ENCODE data around the gene TTLL9.
A peak's percentile ranks its signal among the peaks of the same experiment; 100 is the strongest.

TTLL9 gene

DNA sequence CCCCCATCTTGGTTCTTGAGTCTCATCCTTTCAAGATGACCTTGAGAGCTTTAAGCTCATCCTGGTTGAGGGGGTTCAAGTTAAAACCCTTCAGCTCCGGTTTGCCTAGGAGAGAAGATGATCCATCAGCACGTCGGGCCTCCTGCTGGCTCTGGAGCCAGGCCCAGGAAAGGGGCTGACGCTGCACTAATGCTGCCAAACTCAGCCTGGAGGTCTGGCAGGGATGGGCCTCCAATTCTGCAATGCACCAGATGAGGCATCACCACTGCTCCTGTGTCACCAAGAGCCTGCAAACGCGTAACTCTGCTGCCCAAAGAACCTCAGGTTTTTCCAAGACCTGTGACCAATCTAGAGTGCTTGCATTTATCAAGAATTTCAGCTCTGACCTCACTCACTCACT is 75.4 kb downstream of the TTLL9 start:
- no peak for DNase-seq (ENCODE audit: low read depth)
- no peak overlapping the region for H3K4me3 ChIP-seq (replicated peaks; ENCODE audit: low read depth, low read length)
- TF ChIP-seq, protein P1, sequence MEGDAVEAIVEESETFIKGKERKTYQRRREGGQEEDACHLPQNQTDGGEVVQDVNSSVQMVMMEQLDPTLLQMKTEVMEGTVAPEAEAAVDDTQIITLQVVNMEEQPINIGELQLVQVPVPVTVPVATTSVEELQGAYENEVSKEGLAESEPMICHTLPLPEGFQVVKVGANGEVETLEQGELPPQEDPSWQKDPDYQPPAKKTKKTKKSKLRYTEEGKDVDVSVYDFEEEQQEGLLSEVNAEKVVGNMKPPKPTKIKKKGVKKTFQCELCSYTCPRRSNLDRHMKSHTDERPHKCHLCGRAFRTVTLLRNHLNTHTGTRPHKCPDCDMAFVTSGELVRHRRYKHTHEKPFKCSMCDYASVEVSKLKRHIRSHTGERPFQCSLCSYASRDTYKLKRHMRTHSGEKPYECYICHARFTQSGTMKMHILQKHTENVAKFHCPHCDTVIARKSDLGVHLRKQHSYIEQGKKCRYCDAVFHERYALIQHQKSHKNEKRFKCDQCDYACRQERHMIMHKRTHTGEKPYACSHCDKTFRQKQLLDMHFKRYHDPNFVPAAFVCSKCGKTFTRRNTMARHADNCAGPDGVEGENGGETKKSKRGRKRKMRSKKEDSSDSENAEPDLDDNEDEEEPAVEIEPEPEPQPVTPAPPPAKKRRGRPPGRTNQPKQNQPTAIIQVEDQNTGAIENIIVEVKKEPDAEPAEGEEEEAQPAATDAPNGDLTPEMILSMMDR (IDR thresholded peaks at IDR 0.05; ENCODE audit: low read length, missing control alignments) = no peak

DNA sequence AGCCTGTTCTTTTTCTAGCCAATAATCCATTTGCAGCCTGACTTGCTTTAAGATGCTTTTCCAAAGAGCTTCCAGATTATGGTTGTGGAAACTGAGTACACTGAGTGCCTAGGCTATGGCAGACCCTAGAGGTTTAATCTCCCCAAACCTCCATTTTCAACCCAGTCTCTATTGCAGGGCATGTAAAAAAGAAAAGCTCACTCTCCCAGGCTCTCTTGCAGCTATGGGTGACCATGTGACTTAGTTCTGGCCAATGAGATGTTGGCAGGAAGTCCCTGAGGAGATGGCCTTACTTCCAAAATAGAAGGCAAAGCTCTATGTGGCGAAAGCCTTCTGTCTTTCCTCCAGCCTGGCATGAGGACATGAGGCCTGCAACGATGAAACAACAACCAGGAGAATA is 77.6 kb downstream of the TTLL9 start:
- TF ChIP-seq, protein P1 (IDR thresholded peaks at IDR 0.05; ENCODE audit: low read length, missing control alignments) = no peak
- H3K4me3 ChIP-seq (replicated peaks; ENCODE audit: low read depth, low read length) = no peak overlapping the region
- DNase-seq (ENCODE audit: low read depth) = no peak

DNA sequence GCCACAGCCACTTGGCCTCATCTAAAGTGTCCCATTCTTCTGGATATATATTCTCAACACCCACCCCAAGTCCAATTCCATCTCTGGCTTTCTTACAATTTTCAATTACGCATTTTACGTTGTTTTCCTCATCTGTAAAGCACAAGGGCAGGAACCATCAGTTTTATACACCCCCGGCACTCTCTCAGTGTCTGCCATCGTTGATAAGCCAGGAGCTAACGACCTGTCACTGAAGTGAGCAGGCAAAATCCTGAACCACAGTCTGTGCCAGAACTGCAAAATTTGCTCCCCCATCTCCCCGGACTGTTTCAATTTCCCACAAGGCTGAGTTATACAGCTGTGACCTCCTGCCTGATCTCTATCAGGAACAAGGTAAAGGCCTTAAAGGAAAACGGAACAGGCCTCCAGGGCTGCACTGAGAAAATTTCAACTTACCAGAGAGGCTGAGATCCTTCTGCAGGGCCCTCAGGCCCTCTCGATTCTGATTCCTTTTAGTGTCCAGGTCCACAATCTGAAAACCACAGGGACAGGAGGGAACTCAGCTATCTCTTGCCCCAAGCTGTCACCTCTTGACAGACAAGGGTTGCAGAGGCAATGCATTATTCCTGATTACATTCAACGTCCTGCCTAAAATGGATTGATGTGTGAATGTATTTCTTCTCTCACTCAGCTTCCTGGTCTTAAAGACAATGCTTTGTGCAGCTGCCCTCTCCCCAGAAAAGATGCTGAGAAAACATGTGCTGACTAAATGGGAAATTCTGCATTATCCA is 79.6 kb downstream of the TTLL9 start:
- TF ChIP-seq, protein P1 (IDR thresholded peaks at IDR 0.05; ENCODE audit: low read length, missing control alignments) = no peak
- DNase-seq (ENCODE audit: low read depth) = no peak
- H3K4me3 ChIP-seq (replicated peaks; ENCODE audit: low read depth, low read length) = no peak overlapping the region

DNA sequence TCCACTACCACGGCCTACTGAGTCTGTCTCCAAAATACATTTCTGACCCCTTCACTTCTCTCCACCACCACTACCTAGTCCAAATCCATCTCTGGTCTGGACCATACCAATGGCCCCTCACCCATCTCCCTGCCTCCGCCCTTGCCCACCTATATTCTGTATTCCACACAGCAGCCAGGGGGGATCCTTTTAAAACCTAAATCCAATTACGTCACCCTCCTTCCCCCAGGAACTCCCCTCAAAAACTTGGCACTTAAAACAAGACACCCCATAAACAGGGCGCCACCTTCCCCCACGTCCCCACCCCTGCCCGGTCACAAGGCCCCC is 80.7 kb downstream of the TTLL9 start:
- TF ChIP-seq, protein P1 (IDR thresholded peaks at IDR 0.05; ENCODE audit: low read length, missing control alignments) = no peak
- peak overlapping the region; percentile 94 for H3K4me3 ChIP-seq (replicated peaks; ENCODE audit: low read depth, low read length)
- DNase-seq (ENCODE audit: low read depth) = no peak

DNA sequence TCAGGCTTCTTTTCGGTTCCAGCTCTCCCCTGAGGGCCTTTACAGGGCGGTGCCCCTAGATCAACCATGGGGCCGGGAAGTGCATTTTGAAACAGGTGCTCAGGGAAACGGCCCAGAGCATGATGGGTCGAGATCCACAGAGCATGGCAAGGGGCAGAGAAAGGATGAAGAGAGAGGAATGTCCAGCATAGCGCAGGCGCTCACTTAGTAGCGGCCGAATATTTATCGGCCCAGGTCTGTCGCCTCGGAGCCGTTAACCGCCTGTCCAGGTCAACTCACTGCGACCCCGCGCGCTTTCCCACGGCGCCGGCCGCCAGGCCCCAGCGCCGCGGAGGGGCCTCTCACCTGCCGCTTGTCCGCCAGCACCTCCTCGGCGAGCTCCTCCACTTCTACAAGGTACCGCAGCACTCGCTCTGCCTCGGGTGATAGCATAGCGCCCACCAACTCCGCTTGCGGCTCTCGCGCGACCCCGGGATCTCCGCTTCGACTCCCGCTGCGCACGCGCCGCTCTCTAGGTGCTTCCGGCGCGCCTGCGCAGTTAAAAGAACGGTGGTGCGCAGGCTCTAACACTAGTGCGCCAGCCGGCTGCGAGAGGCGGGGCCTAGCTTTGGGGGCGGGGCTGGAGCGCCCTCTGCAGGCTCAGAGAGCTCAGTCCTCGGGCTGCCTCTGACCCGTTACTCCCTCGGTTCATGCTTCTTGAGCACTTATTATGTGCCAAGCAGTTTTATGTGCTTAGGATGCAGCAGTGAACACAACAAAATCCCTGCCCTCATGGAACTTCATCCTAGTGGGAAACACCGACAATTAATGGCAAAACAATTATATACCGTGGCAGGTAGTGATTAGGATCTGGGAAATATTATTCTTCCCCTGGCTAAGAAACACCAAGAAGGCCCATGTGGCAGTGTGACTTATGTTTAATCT is 81.4 kb downstream of the TTLL9 start, which contains the start of gene PDRG1:
Gene PDRG1, minus strand, starts transcription at position 517 of the 924 bp plus-strand sequence. Its CDS starts 85 bp downstream, at position 432.
- TF ChIP-seq, protein P1 (IDR thresholded peaks at IDR 0.05; ENCODE audit: low read length, missing control alignments) = peak; percentile 89
- DNase-seq (ENCODE audit: low read depth) = peak; percentile 96
- H3K4me3 ChIP-seq (replicated peaks; ENCODE audit: low read depth, low read length) = peak within 1 kb of the TSS; percentile 94

DNA sequence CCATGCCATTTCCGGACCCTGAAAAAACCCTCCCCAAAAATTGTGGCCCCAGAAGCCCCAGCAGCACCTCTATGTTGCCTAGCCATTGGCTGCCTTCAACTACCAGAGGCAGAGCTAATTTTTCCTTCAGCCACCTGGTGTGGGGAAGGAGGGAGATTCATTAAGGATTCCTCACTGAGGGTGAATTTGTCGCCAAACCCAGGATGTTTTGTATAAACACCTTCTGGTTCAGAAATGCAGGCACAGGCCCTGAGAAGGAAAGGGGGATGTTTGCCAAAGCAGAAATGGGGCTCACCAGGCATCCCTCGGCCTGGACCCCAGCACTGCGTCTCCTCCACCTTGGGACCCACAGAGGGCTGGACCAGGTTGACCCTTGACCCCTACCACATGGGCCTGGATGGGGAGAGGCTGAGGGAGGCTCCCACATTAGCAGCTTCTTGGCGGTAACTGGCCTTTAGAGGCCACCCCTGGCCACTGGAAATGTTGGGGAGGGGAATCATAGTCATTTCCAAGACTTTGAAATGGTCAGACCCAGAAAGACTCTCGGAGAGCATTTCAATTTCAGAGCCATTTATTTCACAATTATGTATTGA is 83.2 kb downstream of the TTLL9 start:
- DNase-seq (ENCODE audit: low read depth) = no peak
- H3K4me3 ChIP-seq (replicated peaks; ENCODE audit: low read depth, low read length) = no peak overlapping the region
- TF ChIP-seq, protein P1 (IDR thresholded peaks at IDR 0.05; ENCODE audit: low read length, missing control alignments) = no peak
